HG03571 (cell line): ENCODE data around the gene CHRND.

Experiments
- ATAC-seq: cut with Tn5 transposase; IDR thresholded peaks from one replicate; pipeline ENCODE4 v1.9.1; 2021; ENCODE audit not compliant: unreplicated experiment

CHRND gene

DNA sequence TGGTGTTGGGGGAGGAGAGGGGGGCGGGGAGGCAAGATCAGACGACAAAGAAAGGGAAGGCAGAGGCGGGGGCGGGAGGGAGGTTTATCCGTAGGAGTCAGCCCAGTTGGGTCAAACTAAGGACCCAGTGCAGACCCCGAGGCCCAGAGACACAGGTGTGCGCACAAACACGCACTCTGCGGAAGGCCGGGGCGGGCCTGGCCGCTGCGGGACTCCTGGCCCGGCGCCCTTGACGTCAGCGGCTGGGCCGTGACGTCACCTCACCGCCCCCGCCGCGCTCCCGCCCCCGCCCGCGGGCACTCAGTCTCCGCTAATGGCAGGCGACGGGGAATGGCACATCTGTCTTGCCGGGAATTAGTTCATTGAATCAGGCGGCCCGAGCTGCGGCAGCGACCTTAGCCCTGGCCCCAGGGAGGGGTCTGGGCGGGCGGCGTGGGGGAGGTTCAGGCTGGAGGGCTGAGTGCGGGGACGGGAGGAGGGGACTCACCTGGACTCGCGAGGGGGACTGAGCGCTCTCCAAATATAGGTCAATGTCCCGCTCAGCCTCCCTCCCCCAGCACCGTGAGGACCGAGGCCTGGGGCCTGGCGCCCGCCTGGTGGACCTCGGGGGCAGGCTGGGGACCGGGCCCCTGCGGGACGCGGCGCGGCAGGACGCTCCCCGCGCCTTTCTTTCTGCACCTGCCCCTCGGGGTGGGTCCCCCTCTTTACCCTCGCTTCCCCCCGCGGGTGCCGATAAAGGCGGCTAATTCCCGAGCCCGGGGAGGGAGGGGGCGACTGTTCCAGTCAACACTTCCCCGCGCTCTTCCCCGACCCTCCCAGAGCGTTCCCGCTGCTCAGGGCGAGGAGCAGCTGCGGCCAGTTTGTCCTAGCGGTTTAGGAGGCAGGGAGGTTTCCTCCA, 22.8 kb upstream of the CHRND start:
- ATAC-seq = no peak

DNA sequence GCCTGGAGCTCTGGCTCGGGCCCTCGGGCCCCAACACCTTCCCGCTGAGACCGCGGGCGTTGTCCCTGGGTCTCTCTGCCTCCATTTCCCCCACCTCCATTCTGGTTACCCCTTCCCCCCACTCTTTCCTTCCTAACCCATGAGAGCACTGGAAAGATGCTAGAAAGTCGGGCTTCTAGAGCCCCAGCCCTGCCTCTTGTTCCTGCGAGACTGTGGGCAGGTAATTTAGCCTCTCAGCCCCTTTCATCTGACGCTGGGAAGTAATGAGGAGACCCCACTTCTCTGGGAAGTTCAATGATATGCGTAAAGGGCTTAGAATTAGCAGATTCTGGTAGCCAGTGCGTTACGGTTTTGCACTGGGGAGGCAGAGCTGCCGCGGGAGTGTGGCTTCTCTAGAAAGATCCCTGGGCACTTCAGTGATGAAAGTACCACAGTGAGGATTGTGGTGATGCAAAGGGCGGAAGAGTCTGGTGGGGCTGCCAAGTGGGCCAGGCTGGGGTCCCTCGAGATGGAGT, 22.1 kb upstream of the CHRND start:
- no peak for ATAC-seq

DNA sequence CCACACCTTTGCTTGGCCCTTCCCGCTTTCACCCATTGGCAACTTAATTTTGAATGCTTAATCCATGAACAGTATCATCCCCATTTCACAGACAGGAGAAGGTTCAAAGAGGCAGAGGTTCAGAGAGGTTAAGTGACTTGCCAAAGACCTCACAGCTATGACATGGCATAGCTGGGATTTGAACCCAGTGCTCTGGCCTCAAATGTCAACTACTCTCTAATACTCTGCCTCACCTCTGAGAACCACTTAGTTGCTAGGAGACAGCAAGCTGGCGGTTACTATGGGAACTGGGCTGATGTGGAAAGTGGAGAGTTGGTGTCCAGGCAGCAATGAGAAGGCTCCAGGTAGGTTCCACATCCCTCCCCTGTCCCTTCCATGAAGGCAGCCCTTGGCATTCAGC, 21.5 kb upstream of the CHRND start:
- no peak for ATAC-seq

DNA sequence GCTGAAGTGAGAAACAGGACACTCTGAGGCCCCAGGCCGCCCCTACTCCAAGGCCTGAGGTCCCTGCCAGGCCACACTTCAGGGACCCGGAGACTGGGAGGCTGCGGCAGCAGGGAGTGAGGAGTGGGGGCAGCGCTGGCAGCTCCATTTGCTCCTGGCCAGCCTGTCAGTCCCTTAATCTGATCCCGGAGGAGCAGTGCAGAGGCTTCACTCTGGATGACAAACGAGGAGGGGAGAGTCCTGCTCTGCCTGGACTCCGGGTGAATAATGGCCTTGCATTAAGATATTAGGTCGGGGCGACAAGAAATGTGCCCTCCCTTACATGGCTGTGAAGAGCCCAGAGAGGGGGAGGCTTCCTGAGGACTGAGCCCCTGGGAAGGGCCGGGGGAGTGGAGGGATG, 20.1 kb upstream of the CHRND start:
- ATAC-seq = no peak

DNA sequence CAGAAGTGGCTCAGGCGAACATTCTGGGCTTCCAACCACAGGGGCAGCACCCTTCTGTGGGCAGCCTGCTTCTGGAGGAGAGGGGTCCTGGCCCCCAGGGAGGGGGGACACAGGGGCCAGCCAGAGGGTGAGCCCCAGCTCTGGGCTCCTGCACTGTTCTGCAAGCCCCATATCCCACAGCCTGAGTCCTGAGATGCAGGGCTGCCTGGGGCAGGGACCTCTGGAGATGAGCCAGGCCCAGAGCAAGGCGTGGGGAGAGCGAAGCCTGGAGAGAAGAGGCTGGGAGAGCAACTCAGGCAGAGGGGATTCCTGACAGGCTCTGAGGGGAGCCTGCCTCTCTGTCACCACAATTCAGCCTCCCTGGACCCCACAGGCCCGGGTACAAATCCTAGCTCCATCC, 19.3 kb upstream of the CHRND start:
- no peak for ATAC-seq

DNA sequence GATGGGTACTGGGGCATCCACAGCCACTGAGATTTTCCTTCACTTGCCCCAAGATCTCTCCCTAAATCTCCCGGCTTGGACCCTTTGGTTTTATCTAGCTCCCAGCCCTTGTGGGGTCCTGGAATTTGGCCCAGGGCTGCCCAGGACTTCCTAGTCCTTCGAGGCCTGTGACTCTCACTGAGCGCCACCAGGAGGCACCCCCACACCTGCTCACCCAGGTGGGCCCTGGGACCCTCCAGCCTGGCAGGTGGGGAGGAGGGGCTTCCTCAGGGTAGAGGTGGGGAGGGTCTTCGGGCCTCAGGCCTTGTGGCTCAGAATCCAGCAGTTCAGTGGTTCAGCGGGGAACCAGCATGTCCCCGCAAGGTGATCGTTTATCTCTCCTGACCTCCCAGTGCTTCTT, 17.7 kb upstream of the CHRND start:
- ATAC-seq = no peak

DNA sequence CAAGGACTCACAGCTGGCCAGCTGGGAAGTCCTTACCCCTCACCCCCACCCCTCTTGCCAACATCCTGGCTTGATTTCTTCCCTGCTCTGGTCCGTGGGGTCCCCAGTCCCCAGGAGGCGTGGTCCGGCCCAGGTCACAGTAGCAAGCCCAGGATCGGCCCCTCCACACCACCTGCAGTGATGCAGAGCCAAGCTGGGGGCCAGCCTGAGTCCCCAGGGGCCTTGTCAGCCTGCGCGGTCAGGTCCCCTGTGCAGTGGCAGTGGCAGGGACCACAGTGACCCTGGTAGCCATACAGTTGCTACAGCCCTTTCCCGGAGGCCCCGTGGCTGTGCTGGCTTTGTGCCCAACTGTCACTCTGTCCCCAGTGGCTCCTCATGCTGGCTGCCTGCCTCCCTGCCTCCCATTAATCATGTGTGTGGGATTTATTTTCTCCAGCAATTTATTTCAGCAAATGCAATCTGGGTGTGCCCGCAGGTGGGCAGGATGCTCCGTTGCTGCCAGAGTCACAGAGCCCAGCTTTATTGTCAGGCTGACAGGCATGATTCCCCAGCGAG, 14.5 kb upstream of the CHRND start:
- ATAC-seq = no peak

DNA sequence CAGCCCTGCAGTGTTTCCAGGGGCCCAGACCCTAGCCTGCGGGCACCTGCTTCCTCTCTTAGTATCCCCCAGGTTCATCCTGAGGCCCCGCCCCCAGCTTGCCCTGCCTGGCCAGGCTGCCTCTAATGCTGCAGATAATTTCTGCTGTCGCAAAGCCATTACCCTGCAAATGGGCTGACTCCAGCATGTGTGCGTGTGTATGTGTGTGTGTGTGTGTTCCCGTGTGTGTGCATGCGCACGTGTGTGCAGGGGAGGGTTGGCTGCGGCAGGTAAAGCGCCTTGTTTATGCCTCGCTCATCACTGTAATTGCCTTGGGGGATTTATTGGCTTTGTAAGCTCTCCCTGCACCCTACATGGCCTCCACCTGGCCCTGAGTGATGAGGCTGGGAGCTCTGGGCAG, 13.4 kb upstream of the CHRND start:
- no peak for ATAC-seq

DNA sequence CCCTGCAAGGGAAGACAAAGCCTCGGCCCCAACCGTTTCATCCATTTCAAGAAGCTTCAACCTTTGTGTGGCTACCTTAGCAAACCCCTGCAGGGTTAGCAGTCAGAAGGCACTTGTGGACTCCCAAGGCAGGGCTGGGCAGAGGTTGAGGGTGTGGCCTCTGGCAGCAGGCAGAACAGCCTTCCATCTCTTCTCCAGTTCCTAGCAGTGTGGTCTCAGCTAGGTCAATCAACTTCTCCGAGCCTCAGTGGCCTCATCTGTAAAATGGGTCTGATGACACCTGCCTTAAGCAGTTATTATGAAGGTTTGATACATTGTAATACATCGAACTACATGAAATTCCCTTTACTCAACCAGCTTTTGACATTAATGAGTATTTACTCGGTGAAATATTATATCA, 12.6 kb upstream of the CHRND start:
- no peak for ATAC-seq

DNA sequence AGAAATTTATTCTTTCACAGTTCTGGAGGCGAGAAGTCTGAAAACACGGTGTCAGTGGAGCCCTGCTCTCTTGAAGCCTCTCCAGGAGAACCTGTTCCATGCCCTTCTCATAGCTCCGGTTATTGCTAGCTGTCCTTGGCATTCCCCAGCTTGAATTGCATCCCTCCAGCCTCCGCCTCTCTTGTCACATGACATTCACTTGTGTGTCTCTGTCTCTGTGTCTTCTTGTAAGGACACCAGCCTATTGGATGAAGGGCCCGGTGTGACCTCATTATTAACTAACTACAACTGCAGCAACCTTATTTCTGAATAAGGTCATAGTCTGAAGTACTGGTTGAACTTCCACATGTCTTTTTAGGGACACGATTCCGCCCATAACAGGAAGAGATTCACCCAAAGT, 10.3 kb upstream of the CHRND start:
- ATAC-seq = no peak

DNA sequence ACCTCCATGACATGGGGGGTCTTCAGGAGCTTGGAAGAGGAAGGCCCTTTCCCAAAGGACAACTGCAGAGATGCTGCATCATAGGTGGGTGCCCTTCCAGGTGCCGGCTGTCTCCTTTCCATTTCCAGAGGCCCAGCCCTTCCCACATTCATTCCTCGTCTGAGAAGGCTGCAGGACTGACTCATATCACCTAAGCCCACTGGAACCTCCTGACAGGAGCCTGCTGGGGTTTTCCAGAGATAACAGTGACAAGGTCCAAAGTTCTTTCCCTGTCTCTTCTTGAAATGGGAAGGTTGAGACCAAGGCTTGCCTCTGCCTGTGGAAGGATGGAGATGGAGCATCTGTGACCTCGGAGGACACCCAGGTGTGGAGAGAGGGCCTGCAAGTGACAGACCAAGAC, 9.4 kb upstream of the CHRND start:
- no peak for ATAC-seq

DNA sequence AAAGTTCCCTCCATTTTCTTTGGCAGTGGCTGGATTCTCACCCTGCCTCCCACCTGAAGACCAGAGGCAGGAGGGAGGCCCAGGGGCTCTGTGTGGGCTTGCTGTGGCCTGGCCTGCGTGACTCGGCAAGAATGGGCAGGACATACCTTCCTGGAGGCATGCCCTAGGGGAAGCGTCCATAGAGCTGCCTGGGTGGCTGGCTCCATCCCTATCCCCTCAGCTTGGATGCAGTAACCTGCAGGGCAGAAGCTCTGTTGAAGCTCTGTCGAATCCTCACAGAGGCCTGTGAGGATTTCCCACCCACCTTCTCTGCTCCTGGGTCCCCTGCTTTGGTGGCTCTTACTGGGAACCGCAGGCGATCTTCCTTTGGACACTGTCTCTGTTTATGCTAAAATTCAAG, 7.1 kb upstream of the CHRND start:
- no peak for ATAC-seq

DNA sequence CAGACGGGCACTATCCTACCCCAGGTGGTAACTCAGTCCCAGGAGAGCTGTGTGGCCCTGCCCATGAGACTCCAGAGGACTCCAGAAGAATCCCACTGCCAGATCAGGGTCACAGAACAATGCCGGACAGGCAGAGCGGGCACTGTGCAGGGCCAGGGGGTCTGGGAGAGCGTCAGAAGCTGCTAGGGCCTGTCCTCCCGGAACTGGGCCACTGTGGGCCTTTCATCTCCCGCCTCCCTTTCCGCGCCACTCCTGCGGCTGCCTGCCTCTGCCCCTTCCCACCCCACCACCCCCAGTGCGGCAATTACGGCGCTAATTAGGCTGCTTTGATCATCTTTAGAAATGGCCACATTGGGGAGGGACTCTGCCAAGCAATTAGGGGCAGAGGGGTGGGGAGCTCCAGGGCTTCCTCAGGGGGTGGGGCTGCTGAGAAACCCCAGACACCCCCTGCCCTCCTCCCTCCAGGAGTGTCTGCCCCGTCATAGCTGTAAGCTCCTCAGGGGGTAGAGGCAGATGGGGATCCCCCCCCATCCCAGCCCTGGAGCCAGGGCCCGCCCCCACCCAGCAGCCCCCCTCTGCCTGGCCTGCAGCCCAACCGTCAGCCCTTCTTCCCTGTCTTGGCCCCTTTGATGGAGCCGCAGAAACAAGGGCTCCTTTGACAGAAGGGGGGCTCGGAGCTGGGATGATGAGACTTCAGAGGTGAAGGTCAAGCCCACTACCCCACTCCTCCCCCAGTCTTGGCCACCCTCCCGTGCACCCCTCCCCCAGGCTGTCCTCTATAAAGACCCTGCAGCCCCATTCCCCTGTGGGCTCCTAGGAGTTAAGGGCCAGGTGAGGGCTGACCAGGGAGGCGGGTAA, 6.2 kb upstream of the CHRND start, which contains the start of gene PRSS56:
TSS of gene PRSS56 (plus strand) at position 808 of the 858 bp plus-strand sequence. CDS start 211 bp downstream, outside the sequence.
- ATAC-seq = no peak

DNA sequence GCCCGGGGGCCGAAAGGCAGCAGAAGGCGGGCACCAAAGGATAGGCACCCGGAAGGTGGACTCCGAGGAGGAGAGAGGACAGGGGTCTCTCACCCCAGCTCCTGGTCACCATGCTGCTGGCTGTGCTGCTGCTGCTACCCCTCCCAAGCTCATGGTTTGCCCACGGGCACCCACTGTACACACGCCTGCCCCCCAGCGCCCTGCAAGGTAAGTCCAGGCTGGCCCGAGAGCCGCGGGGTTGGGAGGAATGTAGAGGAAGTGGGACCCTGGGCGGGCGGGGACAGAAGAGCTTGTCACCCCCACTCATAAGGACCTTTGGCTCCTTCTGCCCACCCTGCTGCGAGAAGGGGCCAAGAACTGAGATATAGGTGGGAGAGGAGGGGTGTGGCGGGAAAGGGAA, 5.5 kb upstream of the CHRND start:
- ATAC-seq = no peak

DNA sequence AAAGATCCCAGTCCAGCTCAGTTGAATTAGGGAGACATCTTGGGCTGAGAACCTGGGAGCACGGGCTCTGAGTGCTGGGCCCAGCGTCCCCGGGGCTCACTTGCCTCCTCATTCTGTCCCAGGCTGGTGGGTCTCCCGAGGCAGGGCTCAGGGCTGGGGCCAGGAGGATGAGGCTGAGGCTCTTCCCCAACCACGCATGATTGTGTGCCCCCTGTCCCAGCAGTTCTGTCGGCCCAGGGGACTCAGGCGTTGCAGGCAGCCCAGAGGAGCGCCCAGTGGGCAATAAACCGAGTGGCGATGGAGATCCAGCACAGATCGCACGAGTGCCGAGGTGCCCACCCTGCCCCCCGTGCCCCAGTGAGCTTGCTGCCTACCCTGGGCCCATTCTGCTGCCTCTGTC, 4.9 kb upstream of the CHRND start:
- ATAC-seq = no peak

DNA sequence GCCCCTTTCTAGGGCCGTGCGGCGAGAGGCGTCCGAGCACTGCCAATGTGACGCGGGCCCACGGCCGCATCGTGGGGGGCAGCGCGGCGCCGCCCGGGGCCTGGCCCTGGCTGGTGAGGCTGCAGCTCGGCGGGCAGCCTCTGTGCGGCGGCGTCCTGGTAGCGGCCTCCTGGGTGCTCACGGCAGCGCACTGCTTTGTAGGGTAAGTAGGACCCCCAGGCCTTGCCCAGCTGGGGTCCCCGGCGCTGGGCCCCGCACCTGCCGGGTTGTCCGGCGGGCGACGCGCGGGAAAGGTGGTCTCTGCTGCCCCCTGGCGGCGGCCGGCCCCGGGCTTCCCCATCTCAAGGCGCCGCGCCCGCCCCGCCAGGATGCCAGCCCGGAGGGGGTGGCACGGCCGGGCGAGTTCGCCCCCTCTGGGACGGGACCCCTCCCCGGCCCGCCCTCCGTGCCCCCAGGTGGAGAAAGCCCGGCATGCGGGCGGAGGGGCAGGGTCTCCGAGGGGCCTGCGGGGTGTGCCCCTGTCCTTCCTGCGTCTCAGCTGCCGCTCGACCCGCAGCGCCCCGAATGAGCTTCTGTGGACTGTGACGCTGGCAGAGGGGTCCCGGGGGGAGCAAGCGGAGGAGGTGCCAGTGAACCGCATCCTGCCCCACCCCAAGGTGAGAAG, 3.9 kb upstream of the CHRND start:
- ATAC-seq = no peak

DNA sequence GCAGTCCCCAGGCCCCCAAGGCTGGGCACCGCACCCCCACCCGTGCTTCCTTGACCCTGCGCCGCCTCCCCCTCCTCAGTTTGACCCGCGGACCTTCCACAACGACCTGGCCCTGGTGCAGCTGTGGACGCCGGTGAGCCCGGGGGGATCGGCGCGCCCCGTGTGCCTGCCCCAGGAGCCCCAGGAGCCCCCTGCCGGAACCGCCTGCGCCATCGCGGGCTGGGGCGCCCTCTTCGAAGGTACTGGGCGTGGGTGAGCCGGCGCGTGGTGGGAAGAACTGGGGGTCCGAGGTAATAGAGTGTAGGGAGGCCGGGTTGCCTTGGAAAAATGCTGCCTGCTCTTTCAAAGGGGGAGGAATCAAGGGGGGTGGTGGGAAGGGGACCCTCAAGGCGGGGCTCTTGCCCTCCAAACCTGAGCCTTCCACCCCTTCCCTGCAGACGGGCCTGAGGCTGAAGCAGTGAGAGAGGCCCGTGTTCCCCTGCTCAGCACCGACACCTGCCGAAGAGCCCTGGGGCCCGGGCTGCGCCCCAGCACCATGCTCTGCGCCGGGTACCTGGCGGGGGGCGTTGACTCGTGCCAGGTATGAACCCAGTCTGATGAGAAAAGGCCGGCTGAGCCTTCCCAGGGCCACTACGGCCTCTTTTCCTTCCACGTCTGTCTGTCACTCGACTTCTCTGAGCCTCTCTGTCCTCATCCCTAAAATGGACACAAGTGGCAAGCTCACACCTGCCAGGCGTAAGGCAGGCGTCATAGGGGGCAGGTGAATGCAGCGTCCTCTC, 3.1 kb upstream of the CHRND start:
- ATAC-seq = no peak

DNA sequence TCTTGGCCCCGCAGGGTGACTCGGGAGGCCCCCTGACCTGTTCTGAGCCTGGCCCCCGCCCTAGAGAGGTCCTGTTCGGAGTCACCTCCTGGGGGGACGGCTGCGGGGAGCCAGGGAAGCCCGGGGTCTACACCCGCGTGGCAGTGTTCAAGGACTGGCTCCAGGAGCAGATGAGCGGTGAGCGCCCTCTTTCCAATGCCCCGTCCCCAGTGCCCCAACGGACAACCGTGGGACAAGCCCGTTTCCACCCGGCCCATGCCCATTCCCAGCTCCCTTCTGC, 2.6 kb upstream of the CHRND start:
- no peak for ATAC-seq

DNA sequence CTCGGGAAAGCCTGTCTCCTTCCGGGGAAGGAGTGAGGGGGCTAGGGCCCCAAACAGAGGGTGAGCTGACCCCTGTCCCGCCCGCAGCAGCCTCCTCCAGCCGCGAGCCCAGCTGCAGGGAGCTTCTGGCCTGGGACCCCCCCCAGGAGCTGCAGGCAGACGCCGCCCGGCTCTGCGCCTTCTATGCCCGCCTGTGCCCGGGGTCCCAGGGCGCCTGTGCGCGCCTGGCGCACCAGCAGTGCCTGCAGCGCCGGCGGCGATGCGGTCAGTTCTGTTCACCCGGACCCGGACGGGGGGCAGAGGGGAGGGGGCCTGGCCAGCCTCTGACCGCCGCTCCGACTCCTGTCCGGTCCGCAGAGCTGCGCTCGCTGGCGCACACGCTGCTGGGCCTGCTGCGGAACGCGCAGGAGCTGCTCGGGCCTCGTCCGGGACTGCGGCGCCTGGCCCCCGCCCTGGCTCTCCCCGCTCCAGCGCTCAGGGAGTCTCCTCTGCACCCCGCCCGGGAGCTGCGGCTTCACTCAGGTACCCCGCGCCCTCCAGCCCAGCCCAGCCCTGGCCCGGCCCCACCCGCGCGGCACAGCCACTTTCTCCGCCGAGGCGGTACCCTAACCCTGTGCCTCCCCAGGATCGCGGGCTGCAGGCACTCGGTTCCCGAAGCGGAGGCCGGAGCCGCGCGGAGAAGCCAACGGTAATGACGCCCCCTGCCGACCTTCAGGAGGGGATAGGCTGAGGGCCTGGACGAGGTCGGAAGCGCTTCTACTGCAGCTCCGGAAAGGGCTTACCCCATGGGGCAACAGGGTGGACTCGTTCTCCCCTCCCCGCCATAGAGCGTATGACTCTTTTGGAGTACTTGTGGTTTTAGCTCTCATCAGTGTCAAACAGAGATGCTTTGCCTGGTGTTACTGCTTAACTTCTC, 2.0 kb upstream of the CHRND start:
- ATAC-seq = no peak
